Fibroblast of skin of scalp (primary cell): Measurements from ENCODE around the gene RNASE7. TPM values are rescaled to one million over a fixed set of nuclear protein-coding genes. Genes with fewer than 3 reads are reported as not detected.
"Not testable (repeated sequence)": the region's sequence is repeated elsewhere in the genome, so short reads cannot be mapped to it uniquely, and the experiment has no call there.

ENCODE experiments used
- DNase-seq: peaks from one replicate; pipeline ENCODE4 v3.0.0-alpha.2; 2013
- polyA plus RNA-seq, 2 experiments: library from polyadenylated mRNA; unstranded; fragments of 120-200 nt; gene quantifications; one replicate each; pipeline ENCODE4 v1.2.1, GENCODE V29; 2013; ENCODE audit not compliant: insufficient read length in 2 of 2

RNASE7 gene
- polyA plus RNA-seq (2013, experiment 1 of 2; ENCODE audit: insufficient read length), result not detected
- not detected for polyA plus RNA-seq (2013, experiment 2 of 2; ENCODE audit: insufficient read length)

GRCh38 chr14:21041676-21042433 lies at the start of gene RNASE7:
Gene RNASE7 (plus strand): TSS chr14:21042362. CDS start chr14:21042993, 631 bp downstream.
- peak; percentile 14 for DNase-seq

DNA sequence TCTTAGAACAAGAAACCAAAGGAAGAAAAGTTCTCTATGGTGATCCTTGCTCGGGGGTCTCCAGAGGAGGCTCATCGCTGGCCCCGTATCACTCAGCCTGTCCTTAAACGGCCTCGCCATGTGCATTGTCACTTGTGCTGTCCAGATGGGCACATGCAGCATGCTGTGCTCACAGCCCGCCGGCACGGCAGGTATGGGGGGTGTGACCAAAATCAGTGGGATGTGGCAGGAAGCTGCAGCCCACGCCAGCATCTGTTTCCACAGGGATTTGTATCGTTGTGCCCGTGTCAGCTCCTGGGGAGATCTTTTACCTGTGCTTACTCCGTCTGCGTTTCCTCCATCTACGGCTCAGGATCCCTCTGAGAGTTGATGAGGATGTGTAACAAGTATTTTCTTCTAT lies 45.6 kb upstream of the RNASE7 start:
- no peak for DNase-seq

DNA sequence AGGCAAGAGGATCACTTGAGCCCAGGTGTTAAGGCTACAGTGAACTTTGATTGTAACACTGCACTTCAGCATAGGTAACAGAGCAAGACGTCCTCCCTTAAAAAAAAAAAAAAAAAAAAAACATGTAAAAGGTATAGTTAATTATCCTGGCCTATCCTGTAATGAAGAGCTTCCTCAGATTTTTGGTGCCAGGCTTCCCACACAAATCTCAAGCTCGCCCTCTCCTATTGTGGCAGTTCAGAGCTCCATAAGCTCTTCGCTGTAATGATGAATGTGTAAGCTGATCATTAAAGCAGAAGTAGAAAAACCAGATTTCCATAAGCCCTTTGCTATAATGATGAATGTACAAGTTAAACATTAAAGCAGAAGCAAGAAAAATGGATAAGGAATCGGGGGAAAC lies 45.0 kb upstream of the RNASE7 start:
- no peak for DNase-seq

GRCh38 chr14:20997564-20997963 lies 44.6 kb upstream of the RNASE7 start:
- no peak for DNase-seq

DNA sequence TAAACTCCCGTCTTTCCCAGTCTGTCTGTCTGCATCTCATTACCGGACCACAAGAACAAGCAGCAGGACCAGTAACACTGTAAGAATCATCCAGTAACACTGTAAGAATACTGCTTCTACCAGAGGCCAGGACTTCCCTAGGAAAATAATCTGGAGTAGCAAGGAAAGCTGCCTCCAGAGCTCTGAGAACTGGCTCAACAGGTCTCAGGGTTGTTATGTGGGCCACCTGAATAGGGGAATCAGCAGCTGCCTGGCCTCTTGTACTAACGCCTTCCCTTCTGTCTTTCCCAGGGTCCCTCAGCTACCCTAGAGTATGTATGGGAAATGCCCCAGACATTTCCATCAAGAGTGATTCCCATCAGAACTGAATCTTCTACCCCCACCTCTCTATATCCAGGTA lies 44.0 kb upstream of the RNASE7 start:
- no peak for DNase-seq

- DNase-seq, result peak; percentile 84
Measured at GRCh38 chr14:20998674-20999366, 43.3 kb upstream of the RNASE7 start, which contains the start of gene SLC39A2. Gene SLC39A2 (plus strand): TSS chr14:20999293. CDS start chr14:20999447, 154 bp downstream.

GRCh38 chr14:20999591-20999990 lies 42.6 kb upstream of the RNASE7 start:
- no peak for DNase-seq

- DNase-seq, result no peak
Measured at GRCh38 chr14:21001218-21001617, 40.9 kb upstream of the RNASE7 start.

GRCh38 chr14:21003788-21004346 lies 38.3 kb upstream of the RNASE7 start:
- no peak for DNase-seq

DNA sequence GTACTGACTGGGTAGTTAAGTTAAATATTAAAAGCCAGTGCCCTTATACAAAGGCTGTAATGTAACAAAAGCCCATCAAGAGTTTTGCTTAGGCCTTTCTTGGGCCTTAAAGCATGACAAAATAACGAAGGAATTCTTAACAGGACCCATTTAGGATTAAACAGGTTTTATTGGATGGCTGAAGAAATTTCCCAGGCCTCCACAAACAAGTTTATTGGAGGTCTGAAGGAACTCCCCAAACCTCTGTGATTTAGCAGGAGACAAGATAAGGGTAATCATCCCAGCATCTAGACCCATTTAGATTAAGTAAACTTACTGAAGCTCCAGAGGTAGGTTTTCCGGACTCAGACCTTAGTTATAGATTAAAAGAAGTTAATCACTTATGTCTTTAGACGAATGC lies 32.4 kb upstream of the RNASE7 start:
- DNase-seq, result not testable (repeated sequence)

GRCh38 chr14:21011136-21011535 lies 31.0 kb upstream of the RNASE7 start:
- no peak for DNase-seq

GRCh38 chr14:21014761-21015190 lies 27.4 kb upstream of the RNASE7 start:
- peak; percentile 83 for DNase-seq

DNA sequence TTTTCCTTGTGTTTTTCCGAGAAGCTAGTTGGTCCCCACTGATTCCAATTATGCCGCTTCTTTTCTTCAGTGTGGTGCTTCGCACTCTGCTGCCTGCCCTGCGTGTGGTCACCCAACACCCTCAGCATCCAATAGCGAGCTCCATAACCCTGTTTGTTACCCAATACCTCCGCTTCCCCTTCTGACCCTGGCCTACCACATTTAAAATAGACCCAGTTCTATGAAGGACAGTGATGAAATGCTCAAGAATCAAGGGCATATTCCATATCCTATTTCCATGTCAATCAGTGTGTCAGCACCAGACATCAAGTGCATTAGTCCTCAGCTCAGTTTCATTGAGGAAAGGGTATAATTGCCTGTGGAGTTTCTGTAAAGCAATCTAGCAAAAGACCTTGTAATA lies 26.9 kb upstream of the RNASE7 start:
- DNase-seq, result no peak

GRCh38 chr14:21016413-21017190 lies 25.6 kb upstream of the RNASE7 start:
- no peak for DNase-seq

DNA sequence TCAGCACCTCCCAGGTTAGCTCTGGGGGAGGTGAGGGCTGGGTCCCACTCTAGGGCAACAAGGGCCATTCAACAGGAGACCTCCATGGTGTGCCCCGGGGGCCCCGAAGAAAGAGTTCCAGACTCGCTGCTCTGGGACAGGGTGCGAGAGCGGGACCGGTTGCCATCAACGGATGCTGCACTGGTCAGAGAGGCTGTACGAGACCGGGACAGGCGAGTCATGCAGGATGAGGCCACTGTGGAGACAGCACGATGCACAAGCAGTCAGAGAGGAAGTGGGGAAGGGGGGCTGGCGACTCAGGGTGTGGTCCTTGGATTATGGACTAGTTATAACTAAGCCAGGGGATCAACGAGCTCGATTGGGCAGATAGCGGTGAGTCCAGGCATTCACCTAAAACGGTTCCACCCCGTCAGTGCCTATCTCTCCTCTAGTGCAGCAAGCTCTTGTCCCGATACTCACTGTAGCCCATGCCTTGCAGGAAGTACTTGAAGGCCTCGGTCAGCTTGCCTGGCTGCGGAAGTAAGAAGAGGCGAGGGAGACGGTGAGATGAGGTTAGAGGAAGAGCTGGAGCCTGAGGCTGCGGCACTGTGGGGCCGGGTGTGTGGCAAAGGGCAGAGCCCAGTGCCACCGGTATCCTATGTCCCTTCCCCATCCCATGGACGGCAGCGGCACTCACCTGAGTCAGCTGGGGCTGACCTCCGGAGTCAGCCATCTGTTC lies 24.5 kb upstream of the RNASE7 start:
- DNase-seq, result no peak

- DNase-seq, result no peak
Measured at GRCh38 chr14:21018286-21018685, 23.9 kb upstream of the RNASE7 start.

DNA sequence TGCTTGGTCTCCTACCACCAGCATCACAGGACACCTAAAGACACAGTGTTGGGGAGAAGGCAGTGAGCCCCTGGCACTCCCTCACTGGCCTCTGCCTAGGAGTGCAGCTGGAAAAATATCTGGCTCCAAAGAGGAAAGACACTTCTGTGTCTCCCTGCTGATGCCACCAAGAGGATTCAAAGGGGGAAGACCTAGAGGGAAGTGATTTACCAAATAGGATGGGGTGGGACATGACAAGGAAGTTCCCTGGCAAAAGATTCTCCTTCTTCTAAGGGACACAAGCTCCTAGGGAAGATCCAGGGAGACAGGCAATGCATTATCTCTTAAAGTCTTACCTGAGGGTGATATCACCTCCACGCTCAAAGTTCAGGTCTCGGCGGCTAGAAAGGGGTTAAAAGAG lies 23.4 kb upstream of the RNASE7 start:
- no peak for DNase-seq

- DNase-seq, result peak; percentile 34
Measured at GRCh38 chr14:21019366-21019765, 22.8 kb upstream of the RNASE7 start.

GRCh38 chr14:21020977-21021545 lies 21.1 kb upstream of the RNASE7 start:
- no peak for DNase-seq

DNA sequence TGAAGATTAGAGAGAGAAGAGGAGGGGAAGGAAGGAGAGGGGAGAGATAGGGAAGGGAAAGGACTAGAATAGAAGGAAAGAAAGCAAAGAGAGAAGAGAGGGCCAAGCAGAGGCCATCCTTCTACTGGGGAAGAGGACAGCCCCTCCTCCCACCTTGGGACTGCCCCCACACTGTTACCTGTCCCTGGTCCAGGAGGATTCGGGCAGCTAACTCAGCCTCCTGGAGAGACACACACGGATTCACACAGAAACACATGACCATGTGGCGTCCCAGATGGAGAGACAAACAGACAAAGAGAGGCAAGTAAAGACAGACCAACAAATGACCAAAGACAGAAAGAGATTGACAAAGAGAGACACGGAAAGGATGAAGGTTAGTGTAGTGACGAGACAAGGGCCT lies 19.5 kb upstream of the RNASE7 start:
- no peak for DNase-seq

DNA sequence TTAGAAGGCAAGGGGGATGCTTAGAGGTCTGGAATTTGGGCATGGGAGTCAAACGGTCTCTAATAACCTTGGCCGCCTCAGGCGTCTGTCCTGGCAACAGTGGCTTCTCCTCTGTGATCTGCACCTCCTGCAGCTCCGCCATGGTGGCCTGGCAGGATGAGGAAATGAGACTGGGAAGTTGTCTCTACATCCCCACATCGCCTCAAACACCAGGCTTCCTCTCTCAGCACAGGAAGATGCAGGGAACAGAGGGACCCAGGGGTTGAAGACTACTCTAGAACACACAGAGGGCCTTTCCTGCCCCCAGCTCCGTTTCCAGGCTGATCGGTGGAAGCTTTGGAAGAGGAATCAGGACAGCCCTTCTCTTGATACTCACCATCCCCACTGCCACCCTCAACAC lies 19.0 kb upstream of the RNASE7 start:
- DNase-seq, result no peak
